Common myeloid progenitor, CD34-positive (primary cell): ENCODE data around the gene SMYD2.

Experiments used
- CTCF ChIA-PET: fragments of 350-600 bp; sonication (Branson Sonifier 250); formaldehyde crosslinking; loops from one replicate; lab custom pipeline; 2021; ENCODE audit warnings: antibody characterized with exemption; lab: Charles Lee
- POLR2A ChIA-PET: fragments of 350-600 bp; sonication (Branson Sonifier 250); formaldehyde crosslinking; loops from one replicate; lab custom pipeline; 2021; ENCODE audit warnings: antibody characterized with exemption; lab: Charles Lee
- DNase-seq, 3 donors: peaks; one replicate each; pipeline versions ENCODE4 v3.0.0 to v3.0.0-alpha.2; 2013
- H3K27ac ChIP-seq, 2 experiments: 1 replicate in 1 of 2; 2 replicates in 1 of 2; pipeline ENCODE4 v1.7.0; 2013; ENCODE audit warnings: inconsistent platforms in 2 of 2, low read length in 2 of 2, mild to moderate bottlenecking in 2 of 2, low read depth in 1 of 2, moderate library complexity in 1 of 2; ENCODE audit not compliant: severe bottlenecking in 2 of 2, insufficient read depth in 1 of 2, poor library complexity in 1 of 2
- H3K27me3 ChIP-seq, 5 experiments: replicated peaks in 2 of 5; 1 replicate in 3 of 5; 2 replicates in 2 of 5; pipeline versions ENCODE4 v1.6.1 to v1.7.0; 2013; ENCODE audit warnings: low read length in 4 of 5, mild to moderate bottlenecking in 2 of 5, moderate library complexity in 2 of 5, inconsistent platforms in 1 of 5; ENCODE audit not compliant: insufficient read depth in 5 of 5, control insufficient read depth in 4 of 5
- H3K36me3 ChIP-seq, 4 experiments: 1 replicate in 2 of 4; 2 replicates in 2 of 4; pipeline versions ENCODE4 v1.6.1 to v1.7.0; 2013; ENCODE audit warnings: low read length in 3 of 4, control low read depth in 1 of 4, mild to moderate bottlenecking in 1 of 4; ENCODE audit not compliant: control insufficient read depth in 4 of 4, insufficient read depth in 4 of 4
- H3K4me1 ChIP-seq, 4 experiments: 1 replicate in 3 of 4; 2 replicates in 1 of 4; pipeline versions ENCODE4 v1.6.1 to v1.7.1; 2013; ENCODE audit warnings: low read length in 3 of 4, mild to moderate bottlenecking in 3 of 4, control low read depth in 1 of 4, inconsistent platforms in 1 of 4, moderate library complexity in 1 of 4; ENCODE audit not compliant: control insufficient read depth in 4 of 4, insufficient read depth in 4 of 4; ENCODE audit errors: control extremely low read depth in 1 of 4
- H3K4me3 ChIP-seq, 7 experiments: 1 replicate in 4 of 7; 2 replicates in 3 of 7; pipeline versions ENCODE4 v1.5.1 to v1.7.0; 2013; ENCODE audit warnings: mild to moderate bottlenecking in 7 of 7, low read length in 6 of 7, moderate library complexity in 6 of 7, inconsistent platforms in 2 of 7, low read depth in 2 of 7, control low read depth in 1 of 7; ENCODE audit not compliant: insufficient read depth in 4 of 7, control insufficient read depth in 1 of 7; ENCODE audit errors: extremely low read depth in 1 of 7
- H3K9me3 ChIP-seq, 5 experiments: 1 replicate in 4 of 5; 2 replicates in 1 of 5; pipeline versions ENCODE4 v1.6.1 to v1.7.1; 2013; ENCODE audit warnings: low read length in 4 of 5, mild to moderate bottlenecking in 2 of 5, inconsistent platforms in 1 of 5, low read depth in 1 of 5, moderate library complexity in 1 of 5; ENCODE audit not compliant: control insufficient read depth in 4 of 5, insufficient read depth in 2 of 5; ENCODE audit errors: control extremely low read depth in 1 of 5
- WGBS: methylation state at CpG from one replicate; pipeline ENCODE4 v1.1.5; 2013; ENCODE audit not compliant: insufficient coverage; 5-methylcytosine and 5-hydroxymethylcytosine counted together

The SMYD2 gene

GRCh38 chr1:214385428-214385827, 104.5 kb downstream of the SMYD2 start:
- H3K9me3 ChIP-seq, result no peaks in the 10 kb centered on the region
- no peak overlapping the region for H3K27ac ChIP-seq
- no CpG with 5 or more reads among the region's 1 CpG for WGBS
- ChIA-PET CTCF (no interaction called here), POLR2A (no interaction called here)
- H3K4me3 ChIP-seq, result no peak overlapping the region
- H3K36me3 ChIP-seq, result peaks cover 0 to 2% (median 0%) of the 10 kb centered on the region in 4 experiments
- no peaks in the 10 kb centered on the region for H3K27me3 ChIP-seq
- DNase-seq, result no peak
- no peaks in the 10 kb centered on the region for H3K4me1 ChIP-seq

- ChIA-PET POLR2A (no interaction called here), CTCF (interaction anchor here (1.0 to 5.4 kb wide), 2 partner anchors 51 to 198 kb away, joined by 3 to 56 read pairs; no protein-coding TSS in a partner anchor)
- DNase-seq, result no peak
- no peak overlapping the region for H3K4me3 ChIP-seq
- H3K27ac ChIP-seq, result no peak overlapping the region
- H3K27me3 ChIP-seq, result no peaks in the 10 kb centered on the region
- H3K9me3 ChIP-seq, result no peaks in the 10 kb centered on the region
- 93% methylated on average over 7 of the region's 7 CpGs for WGBS
- H3K4me1 ChIP-seq, result no peaks in the 10 kb centered on the region
- H3K36me3 ChIP-seq, result peaks cover 0 to 2% (median 0%) of the 10 kb centered on the region in 4 experiments
Measured at GRCh38 chr1:214386333-214386732, 105.4 kb downstream of the SMYD2 start.
